NCI-H69 (cell line): ENCODE measurements around the gene TFEB.
"Not testable (repeated sequence)": the region's sequence is repeated elsewhere in the genome, so short reads cannot be mapped to it uniquely, and the experiment has no call there.

Experiments
- DNase-seq: peaks from one replicate; lab custom pipeline; 2025; lab: John Stamatoyannopoulos, UW

The TFEB gene

GRCh38 chr6:41766043-41766664 is 30.7 kb upstream of the TFEB start:
- DNase-seq = not testable (repeated sequence)

DNA sequence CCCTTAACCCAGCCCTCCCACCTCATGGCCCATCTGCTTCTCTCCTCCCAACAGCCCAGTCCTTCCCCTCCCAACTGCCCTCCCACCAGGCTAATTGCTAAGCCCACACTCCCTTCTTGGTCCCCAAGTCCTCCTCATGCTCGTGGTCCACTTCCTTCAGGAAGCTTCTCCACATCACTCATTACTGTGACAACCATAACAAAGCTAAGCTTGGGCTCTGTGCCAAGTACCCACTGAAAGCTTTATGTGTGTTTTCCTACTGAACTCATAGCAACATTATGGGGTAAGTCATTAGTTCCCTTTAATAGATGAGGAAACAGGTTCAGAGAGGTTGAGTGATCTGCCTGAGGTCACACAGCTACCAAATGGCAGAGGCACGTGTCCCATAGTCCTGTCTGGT is 28.1 kb upstream of the TFEB start:
- DNase-seq = peak; percentile 83

DNA sequence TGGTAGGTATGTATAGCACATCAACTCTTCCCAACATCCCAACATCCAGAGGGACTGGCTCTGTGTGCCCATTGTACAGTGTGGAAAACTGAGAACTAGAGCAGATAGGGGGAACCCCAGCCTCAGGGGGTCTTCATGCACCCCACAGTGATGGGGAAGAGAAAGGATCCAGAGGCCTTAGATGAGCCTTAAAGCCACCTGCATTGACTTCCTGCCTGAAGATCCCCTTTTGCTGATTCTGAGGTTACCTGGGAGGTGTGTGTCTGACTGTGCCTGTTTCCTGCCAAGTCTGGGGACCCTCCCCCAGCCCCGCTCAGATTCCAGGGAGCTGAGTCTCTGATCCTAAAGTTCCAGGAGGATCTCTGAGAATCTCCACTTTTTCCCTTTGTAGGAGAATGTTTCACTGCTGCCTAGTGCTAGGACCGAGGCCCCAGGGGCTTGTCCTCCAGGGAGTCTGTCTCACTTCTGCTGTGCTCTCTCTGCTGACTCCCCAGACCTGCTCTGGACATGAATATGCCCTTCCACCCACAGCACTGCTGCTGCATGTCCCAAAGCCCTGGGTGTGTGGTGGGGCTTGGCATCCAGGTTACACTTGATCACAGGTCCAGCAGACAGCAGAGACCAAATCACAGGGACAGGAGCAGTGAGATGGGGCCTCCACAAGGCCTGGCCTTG is 24.6 kb upstream of the TFEB start:
- no peak for DNase-seq

- DNase-seq = no peak
Observed at GRCh38 chr6:41759106-41759904, 23.9 kb upstream of the TFEB start.

GRCh38 chr6:41758641-41759035 is 23.2 kb upstream of the TFEB start:
- no peak for DNase-seq

- DNase-seq = no peak
Observed at GRCh38 chr6:41757931-41758640, 22.7 kb upstream of the TFEB start.

GRCh38 chr6:41757271-41757670 is 21.9 kb upstream of the TFEB start:
- DNase-seq = no peak

GRCh38 chr6:41756354-41756753 is 20.9 kb upstream of the TFEB start:
- DNase-seq = no peak

DNA sequence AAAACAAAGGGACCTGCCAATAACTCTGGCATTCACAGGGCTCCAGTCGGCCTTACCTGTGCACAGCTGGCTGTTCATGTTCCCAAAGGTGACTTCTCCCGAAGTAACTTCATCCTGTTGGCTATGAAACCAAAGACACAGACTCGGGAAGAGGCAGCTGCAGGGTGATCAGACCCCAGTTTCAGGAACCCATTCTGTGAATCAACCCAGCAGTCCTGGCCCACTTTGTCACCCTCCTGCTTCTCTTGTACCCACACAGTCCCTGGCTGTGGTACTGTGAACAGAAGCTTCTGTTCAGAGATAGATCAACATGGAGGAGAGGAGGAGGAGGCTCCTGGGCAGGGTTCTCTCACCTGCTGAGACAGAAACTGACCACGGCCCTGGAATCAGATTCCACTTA is 20.5 kb upstream of the TFEB start:
- DNase-seq = no peak

GRCh38 chr6:41750374-41750773 is 15.0 kb upstream of the TFEB start:
- DNase-seq = no peak

DNA sequence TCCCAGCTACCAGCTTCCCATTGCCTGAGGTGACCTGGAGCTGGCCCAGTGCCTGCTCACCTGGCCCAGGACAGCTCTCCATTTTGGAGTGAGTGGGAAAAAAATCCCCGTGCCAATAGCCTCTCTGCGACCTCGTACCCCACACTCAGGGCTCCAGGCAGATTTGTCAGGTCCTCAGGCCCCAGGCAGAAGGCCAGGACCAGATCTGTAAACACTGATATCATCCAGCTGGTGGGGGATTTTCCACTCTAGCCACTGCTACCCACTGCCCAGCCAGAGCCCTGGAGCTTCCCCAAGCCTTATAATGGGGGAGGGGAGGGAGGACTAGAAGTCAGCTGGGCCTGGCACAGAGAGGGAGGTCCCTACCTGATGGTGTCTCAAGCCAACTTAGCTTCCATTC is 13.1 kb upstream of the TFEB start:
- DNase-seq = no peak

- no peak for DNase-seq
Observed at GRCh38 chr6:41748102-41748477, 12.7 kb upstream of the TFEB start.

DNA sequence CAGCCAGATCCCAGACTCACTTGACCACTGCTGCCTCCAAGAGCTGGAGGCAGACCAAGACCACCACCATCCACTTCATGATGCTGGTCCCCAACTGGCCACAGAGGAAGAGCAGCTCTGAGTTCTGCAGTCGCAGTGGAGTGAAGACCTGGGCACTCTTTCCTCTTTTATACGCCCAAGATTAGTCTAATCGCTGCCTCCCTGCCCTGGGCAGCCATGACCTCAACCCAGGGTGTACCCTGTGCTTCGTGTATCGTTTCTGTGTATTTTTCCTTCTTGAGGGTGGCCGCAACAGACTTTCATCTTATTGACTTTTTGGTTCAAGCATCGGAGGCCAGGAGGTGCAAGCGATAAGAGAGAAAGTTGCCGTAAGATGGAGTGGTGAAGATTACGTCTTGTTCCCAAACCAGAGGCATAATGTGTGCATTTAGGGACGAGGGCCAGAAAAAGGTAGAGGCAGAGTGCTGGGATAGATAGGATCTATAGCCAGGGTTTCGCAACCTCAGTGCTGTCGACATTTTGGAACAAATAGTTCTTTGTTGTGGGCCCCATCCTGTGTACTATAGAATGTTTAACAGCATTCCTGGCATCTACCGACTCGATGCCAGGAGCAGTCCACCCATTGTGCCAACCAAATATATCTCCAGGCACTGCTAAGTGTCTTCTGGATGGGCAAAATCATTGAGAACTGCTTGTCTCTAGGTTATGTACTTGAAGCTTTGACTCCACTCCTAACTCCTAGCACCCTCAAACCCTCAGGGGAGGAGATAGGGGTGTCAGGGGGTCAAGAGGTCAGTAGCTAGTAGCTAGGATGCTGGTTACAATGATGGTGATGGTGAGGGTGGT is 12.1 kb upstream of the TFEB start, which contains the start of gene PGC:
PGC (minus strand) TSS at position 142 of the 846 bp plus-strand sequence; CDS start at position 79, 63 bp downstream.
- DNase-seq = no peak

DNA sequence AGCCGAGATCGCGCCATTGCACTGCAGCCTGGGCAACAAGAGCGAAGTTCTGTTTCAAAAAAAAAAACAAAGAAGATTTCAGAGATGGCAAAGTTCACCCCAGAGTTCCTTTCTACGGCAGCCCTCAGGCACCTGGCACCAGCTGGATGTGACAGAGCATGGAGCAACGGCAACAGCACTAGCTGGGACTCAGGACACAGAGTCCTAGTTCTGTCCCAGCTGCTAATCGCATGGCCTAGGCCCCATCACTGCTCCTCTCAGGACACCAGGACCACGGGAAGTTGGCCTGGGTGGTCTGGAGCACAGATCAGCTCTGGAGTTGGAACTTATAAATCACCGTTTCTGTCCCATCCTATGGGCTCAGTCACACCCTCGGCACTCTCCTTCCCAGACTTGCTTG is 10.7 kb upstream of the TFEB start:
- no peak for DNase-seq

DNA sequence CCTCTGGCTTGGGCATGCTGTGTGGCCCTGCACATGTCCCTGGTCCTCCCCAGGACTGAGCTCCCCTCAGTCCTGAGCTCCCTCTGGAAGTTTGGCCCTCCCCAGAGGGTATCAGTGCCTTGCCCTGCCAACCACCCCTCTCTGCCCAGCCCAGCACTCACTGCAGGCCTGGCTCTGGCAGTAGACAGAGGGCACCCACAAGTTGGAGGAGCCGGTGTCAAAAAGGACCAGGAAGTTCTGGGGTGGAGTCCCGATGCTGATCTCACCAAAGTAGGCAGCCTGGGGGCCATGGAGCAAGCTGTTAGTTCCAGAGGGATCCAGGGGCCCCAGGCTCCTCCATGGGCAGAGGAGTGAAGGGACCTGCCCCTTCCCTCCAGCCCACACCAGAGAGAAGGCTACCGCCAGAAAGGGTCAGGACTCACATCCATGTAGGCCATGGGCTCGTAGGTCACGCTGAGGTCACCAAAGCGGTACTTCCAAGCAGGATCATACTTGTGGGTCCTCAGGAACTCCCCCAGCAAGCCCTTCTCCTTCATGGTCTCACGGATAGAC is 8.9 kb upstream of the TFEB start:
- DNase-seq = no peak

DNA sequence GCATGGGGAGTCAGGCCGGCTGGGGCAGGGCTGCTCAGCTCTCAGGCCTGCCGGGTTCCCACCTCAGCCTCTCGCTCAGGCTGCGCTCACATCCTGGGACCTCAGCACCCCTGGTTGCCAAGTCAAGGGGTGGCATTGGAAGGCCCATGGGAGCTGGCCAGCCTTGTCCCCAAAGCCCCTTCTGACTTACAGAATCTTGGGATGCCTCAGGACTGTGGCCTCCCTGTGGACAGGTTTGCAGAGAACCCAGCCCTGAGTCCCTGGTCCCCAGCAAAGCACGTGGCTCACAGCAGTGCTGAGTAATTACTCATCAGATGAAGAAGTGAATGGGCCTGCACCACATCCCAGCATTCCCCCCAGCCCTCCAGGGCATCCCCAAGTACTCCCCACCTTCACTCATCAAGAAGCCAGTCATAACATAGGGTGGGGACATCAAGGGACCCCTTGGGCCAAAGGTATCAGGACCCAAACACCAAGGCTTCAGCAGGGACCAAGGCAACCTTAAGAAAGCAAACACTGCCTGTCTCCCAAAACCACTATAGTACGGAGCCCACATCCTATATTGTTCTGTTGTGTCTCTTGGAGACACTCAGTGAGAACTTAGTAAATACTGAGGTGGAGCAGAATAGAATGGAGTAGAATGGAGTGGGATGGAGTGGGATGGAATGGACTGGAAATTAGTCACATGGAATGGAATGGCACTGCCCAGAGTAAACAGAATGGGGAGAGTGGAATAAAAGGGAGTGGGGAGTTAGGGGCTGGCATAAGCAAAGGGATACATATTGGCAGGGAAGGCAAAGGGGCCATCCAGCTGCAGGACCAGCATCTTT is 8.2 kb upstream of the TFEB start:
- DNase-seq = no peak

GRCh38 chr6:41741625-41742490 is 6.5 kb upstream of the TFEB start:
- DNase-seq = no peak

- DNase-seq = no peak
Observed at GRCh38 chr6:41740366-41741162, 5.2 kb upstream of the TFEB start.

DNA sequence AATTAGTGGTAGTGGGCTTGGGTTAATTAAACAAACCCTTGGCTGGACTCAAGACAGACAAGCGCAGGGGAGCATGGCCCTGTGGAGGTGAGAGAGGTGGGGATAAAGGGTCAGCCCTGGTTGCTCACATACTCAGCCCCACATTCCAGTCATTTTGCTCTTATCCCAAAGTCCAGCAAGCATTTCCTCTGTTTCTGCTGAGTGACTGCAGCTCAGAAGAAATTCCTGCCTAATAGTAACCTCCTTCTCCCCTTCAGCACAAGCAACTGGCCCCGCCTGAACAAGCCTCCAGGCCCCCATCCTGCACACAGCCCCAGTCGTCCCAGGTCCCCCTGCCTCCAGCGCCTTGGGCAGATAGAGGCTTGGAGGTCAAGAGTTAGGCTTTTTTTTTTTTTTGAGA is 3.6 kb upstream of the TFEB start:
- DNase-seq = no peak
